Breast epithelium (tissue), 3 donors: ENCODE data around the gene TYMS.

ENCODE experiments used
- CTCF ChIP-seq, 3 donors: fragments of 450-650 bp; IDR thresholded peaks; one replicate each; pipeline ENCODE4 v1.5.1; 2016 to 2017; ENCODE audit warnings: antibody characterized with exemption in 3 of 3, mild to moderate bottlenecking in 3 of 3, moderate library complexity in 3 of 3
- POLR2A ChIP-seq: fragments of 450-650 bp; IDR thresholded peaks from one replicate; pipeline ENCODE4 v1.6.1; 2016; ENCODE audit warnings: antibody characterized with exemption, mild to moderate bottlenecking, moderate library complexity
- POLR2AphosphoS5 ChIP-seq, 3 donors: sonication (generic); formaldehyde crosslinking; IDR thresholded peaks; one replicate each; pipeline ENCODE4 v1.6.1; 2017; ENCODE audit warnings: antibody characterized with exemption in 3 of 3

GRCh38 chr18:658001-658946 is 821 bp downstream of the TYMS start:
- TF ChIP-seq CTCF (IDR thresholded peaks at IDR 0.05): no peak
- TF ChIP-seq POLR2A: no peak
- TF ChIP-seq POLR2AphosphoS5 (IDR thresholded peaks at IDR 0.05): no peak
